Measurements from ENCODE around the gene GSDMA. TPM values are rescaled to one million over a fixed set of nuclear protein-coding genes. Genes with fewer than 3 reads are reported as not detected.

Gene GSDMA
- total and polyA plus RNA-seq, 4 donors: 0.06 to 0.23 (median 0.13) TPM

GRCh38 chr17:39939588-39940419 lies 23.0 kb upstream of the GSDMA start:
- no peak for DNase-seq (ENCODE audit: low spot score)
- Histone ChIP-seq H3K27me3 (ENCODE audit: control insufficient read depth in 4 of 4, insufficient read depth in 4 of 4, low read length in 3 of 4) (no peaks in the 10 kb centered on the region), H3K4me3 (ENCODE audit: low read depth in 1 of 3, low read length in 3 of 3) (no peak overlapping the region), H3K4me1 (ENCODE audit: control insufficient read depth in 4 of 4, insufficient read depth in 4 of 4, low read length in 3 of 4) (peaks cover 5 to 14% (median 9%) of the 10 kb centered on the region in 4 donors), H3K27ac (ENCODE audit: low read depth in 1 of 2, low read length in 2 of 2) (no peak overlapping the region), H3K9ac (ENCODE audit: low read depth in 1 of 2, low read length in 2 of 2) (no peak overlapping the region), H3K36me3 (ENCODE audit: control insufficient read depth in 4 of 4, insufficient read depth in 3 of 4, low read depth in 1 of 4, low read length in 3 of 4) (no peaks in the 10 kb centered on the region), H3K9me3 (ENCODE audit: control insufficient read depth in 4 of 4, low read length in 3 of 4) (no peaks in the 10 kb centered on the region)
- WGBS: 77% methylated on average over 6 of the region's 6 CpGs
- TF ChIP-seq RAD21 (IDR thresholded peaks at IDR 0.05) (peak in 1 of 2 donors; percentile 36), CTCF (IDR thresholded peaks at IDR 0.05; ENCODE audit: low read depth, low read length, missing input control) (peak; percentile 17), FOXA2 (IDR thresholded peaks at IDR 0.05) (no peak)

- Histone ChIP-seq H3K27ac (ENCODE audit: low read depth in 1 of 2, low read length in 2 of 2) (peak overlapping the region; percentile 45 to 77), H3K27me3 (ENCODE audit: control insufficient read depth in 4 of 4, insufficient read depth in 4 of 4, low read length in 3 of 4) (no peaks in the 10 kb centered on the region), H3K9ac (ENCODE audit: low read depth in 1 of 2, low read length in 2 of 2) (peak overlapping the region in 1 of 2 donors; percentile 28), H3K4me3 (ENCODE audit: low read depth in 1 of 3, low read length in 3 of 3) (peak overlapping the region in 1 of 3 donors; percentile 25), H3K4me1 (ENCODE audit: control insufficient read depth in 4 of 4, insufficient read depth in 4 of 4, low read length in 3 of 4) (peaks cover 3 to 14% (median 8%) of the 10 kb centered on the region in 4 donors), H3K9me3 (ENCODE audit: control insufficient read depth in 4 of 4, low read length in 3 of 4) (no peaks in the 10 kb centered on the region), H3K36me3 (ENCODE audit: control insufficient read depth in 4 of 4, insufficient read depth in 3 of 4, low read depth in 1 of 4, low read length in 3 of 4) (no peaks in the 10 kb centered on the region)
- WGBS: 40% methylated on average over 14 of the region's 14 CpGs
- no peak for DNase-seq (ENCODE audit: low spot score)
- TF ChIP-seq ZBTB33 (IDR thresholded peaks at IDR 0.05) (no peak), SP1 (IDR thresholded peaks at IDR 0.05) (peak; percentile 86), NR2F2 (IDR thresholded peaks at IDR 0.05) (no peak), HNF4G (IDR thresholded peaks at IDR 0.05) (peak; percentile 35), CTCF (IDR thresholded peaks at IDR 0.05; ENCODE audit: low read depth, low read length, missing input control) (no peak), TAF1 (conservative IDR thresholded peaks at IDR 0.05) (no peak), RXRA (IDR thresholded peaks at IDR 0.05) (peak; percentile 89 to 92), RAD21 (IDR thresholded peaks at IDR 0.05) (peak in 1 of 2 donors; percentile 60), REST (IDR thresholded peaks at IDR 0.05) (peak; percentile 54), HNF4A (conservative IDR thresholded peaks at IDR 0.05) (peak; percentile 89 to 91), GABPA (IDR thresholded peaks at IDR 0.05 in 1 of 2, conservative IDR thresholded peaks at IDR 0.05 in 1 of 2) (no peak), YY1 (IDR thresholded peaks at IDR 0.05) (peak; percentile 67), ATF3 (IDR thresholded peaks at IDR 0.05) (no peak), MAX (IDR thresholded peaks at IDR 0.05) (peak; percentile 74), FOXA1 (IDR thresholded peaks at IDR 0.05) (no peak), FOXA2 (IDR thresholded peaks at IDR 0.05) (no peak), EGR1 (IDR thresholded peaks at IDR 0.05; ENCODE audit: low read depth in 2 of 2) (peak in 1 of 2 donors; percentile 42), JUND (IDR thresholded peaks at IDR 0.05) (peak in 1 of 2 donors; percentile 52)
Observed at GRCh38 chr17:39943702-39944392, 19.0 kb upstream of the GSDMA start.
